HG03520 (cell line): Measurements from ENCODE around the gene CD4.

Experiments
- ATAC-seq: cut with Tn5 transposase; IDR thresholded peaks from one replicate; pipeline ENCODE4 v1.9.1; 2021; ENCODE audit warnings: mild to moderate bottlenecking, moderate library complexity; ENCODE audit not compliant: unreplicated experiment

CD4 gene

DNA sequence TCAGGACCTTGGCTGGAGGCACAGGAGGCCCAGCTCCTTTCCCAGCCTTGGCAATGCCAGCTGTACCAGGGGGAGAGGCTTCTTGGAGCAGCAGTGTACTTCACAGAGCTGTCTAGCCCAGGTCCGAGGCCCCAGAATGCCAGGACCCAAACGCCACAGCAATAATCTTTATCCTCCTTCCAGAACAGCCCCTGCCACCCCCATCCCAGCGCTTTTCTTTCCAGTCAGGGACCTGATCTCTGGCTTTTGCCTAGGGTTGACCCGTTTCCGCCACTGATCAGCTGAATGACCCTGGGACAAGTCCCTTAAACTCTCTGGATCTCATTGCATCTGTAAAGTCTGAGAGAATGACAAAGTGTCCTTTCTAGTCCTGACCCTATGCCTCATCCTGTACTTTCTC, 11.9 kb upstream of the CD4 start:
- ATAC-seq: no peak

DNA sequence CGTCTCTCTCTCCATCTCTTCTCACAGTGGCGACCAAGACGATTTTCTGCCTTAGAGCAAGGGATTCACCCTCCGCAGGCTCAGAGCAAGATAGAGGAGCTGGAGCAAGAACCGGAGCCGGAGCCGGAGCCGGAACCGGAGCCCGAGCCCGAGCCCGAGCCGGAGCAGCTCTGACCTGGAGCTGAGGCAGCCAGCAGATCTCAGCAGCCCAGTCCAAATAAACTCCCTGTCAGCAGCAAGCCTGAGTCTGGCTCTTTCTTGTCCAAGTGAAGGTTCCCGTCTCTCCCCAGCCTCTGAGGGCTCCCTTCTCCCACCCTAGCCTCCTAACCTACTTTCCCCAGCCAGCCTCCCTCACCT, 11.1 kb upstream of the CD4 start:
- no peak for ATAC-seq

- ATAC-seq: peak; percentile 75
Measured at GRCh38 chr12:6778574-6779550, 10.5 kb upstream of the CD4 start.

GRCh38 chr12:6779708-6780432, 9.5 kb upstream of the CD4 start:
- no peak for ATAC-seq

- no peak for ATAC-seq
Measured at GRCh38 chr12:6780573-6780972, 8.8 kb upstream of the CD4 start.

DNA sequence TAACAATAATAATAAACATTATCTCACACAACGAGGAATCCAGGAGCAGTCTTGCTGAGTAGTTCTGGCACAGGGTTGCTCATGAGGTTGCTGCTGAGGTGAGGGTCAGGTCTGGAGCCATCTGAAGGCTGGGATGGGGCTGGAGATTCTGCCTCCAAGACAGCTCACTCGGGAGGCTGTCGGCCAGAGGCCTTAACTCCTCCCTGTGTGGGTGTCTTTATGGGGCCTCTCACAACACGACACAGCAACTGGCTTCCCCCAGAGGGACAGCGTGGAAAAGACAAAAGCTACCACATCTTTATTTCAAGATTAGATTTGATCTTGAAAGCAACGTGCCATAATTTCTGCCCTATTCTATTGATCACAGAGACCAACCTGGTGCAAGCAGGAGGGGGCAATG, 7.2 kb upstream of the CD4 start:
- no peak for ATAC-seq

DNA sequence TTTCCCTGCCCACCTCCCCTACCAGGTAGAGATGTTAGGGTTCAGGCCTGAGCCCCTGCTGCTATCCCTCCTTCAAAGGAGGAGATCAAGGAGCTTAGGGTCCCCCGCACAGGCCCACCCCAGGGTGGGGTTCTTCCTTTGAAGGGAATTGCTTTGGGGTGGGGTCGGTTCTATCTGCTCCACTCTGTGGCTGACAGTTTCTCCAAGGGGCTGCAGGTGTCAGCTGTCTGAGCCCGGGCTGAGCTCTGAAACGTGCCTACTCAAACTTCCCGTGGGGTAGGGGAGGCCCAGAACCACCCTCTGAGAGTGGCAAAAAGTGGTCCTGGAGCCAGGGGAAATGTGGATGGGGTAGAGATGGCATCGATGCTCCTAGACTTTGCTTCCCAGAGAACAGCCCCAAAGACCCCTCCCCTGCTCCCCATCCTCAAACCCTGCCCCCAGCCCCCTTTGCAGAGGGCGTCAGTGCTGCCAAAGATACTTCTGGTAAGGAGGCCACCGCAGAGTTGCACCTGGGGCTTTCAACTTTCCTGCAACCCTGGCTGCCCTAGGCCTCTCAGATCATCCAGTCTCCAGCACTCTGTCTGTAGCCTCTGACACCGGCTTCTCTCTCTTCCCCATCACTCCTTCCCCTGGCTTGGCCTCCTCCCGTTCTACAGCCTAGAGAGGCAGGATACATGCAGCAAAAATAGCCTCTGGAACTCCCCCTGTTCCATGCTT, 6.3 kb upstream of the CD4 start:
- no peak for ATAC-seq

DNA sequence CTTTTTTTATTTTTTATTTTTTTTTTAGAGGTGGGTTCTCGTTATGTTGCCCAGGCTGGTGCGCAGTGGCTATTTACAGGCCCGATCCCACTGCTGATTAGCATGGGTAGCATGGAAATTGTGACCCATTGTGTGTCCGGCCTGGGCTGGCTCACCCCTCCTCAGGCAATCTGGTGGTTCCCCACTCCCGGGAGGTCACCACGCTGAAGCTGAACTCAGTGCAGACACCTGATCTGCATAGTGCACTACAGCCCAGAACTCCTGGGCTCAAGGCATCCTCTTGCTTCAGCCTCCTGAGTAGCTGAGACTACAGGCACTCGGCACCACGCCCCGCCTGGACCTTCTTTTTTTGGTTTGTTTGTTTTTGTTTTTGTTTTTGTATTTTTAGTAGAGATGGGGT, 5.5 kb upstream of the CD4 start:
- no peak for ATAC-seq

DNA sequence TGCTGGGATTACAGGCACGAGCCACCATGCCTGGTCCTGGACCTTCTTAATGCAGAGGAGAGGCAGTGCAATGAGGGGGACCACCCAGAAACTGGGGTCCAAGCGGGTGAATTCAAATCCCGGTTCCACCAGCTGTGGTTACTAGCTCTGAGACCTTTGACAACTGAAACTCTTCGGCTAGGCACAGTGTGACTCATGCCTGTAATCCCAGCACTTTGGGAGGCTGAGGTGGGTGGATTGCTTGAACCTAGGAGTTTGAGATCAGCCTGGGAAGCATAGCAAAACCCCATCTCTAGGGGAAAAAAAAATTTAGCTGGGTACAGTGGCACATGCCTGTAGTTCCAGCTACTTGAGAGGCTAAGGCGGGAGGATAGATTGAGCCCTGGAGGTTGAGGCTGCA, 5.0 kb upstream of the CD4 start:
- no peak for ATAC-seq

- no peak for ATAC-seq
Measured at GRCh38 chr12:6784761-6785160, 4.6 kb upstream of the CD4 start.

GRCh38 chr12:6786416-6787094, 2.8 kb upstream of the CD4 start:
- ATAC-seq: no peak

DNA sequence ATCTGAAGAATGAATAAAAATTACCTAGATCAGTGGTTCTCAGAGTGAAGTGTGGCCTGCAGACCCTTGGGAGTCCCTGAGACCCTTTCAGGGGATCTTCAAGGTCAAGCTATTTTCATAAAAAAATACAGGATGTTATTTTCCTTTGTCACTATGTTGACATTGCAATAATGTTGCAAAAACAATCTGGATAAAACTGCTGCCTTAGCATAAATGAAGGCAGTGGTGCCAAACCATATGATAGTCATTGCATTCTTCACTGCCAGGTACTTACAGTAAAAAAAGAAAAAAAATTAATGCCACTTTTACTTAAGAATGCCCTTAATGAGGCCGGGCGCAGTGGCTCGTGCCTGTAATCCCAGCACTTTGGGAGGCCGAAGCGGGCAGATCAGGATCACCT, 2.0 kb upstream of the CD4 start:
- ATAC-seq: no peak

- ATAC-seq: no peak
Measured at GRCh38 chr12:6790496-6791150, 1.3 kb downstream of the CD4 start.

DNA sequence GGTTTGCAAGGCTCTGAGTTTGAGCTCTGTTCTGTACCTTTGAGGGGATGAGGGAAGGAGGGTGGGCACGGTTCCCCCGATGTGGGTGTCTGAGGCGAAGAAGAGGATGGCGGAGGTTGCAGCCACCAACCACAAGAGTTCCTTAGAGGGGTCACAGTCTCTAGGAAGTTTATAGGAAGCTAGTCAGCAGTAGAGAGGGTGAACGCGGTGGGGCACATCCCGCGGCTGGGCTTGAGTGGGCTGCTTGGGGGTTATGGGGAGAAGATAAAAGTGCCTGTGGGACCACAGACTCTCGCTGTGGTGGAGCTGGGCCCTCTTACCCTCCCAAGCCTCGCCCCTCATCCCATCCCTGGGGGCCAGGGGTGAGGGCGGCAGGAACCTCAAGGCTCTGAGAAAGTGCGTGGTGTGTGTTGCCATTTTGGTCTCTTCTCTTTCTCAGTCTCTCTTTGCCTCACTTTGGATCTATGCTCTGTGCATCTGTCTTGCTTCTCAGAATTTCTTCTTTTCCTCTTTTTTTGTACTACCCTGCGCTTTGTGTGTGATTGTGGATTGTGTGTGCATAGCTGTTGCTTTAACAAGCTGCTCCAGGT, 2.7 kb downstream of the CD4 start:
- ATAC-seq: no peak

DNA sequence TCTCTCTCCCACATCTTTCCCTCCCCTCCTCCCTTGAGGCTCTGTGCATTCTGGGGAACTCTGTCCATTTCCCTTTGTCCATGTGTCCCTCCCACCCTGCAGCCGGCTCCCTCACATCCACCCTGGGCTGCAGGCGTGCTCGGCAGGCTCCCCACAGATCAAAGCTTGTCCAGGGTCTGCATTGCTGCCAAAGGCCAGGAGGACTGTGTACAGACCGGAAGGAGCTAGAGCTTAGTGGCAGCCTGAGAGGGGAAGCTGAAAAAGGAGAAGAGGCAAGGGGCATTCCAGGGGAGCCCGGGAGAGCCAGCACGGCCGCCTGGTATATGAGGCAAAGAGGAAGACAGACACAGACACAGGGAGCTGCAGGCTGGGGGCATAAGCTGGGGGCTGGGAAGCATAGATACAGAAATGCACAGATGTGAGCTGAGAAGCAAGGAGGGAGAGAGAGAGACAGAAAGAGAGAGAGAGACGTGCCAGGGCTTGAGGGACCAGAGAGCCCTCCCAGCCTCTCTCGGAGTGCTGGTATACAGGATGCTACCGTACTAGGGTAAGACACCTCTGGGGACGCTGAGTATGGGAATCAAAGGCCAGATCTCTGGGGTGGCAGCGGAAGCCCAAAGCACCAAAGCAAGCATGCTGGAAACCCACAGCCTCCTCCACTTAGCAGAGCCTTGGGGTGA, 3.3 kb downstream of the CD4 start:
- ATAC-seq: no peak

GRCh38 chr12:6795088-6795487, 5.8 kb downstream of the CD4 start:
- no peak for ATAC-seq

DNA sequence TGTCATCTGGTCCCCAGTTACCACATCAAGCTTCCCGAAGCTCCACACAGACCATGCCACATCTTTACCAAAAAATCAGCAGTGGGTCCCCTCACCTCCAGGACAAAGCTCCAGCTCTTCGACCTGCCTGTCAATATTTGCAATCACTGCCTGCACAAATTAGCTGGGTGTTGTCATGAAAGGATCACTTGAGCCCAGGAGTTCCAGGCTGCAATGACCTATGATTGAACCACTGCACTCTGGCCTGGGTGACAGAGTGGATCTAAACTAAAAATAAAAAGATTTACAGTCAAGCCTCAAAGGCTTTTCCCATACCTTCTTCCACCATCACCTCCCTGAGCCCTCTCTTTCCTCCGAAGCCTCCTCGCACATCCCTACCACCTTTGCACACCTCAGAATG, 7.2 kb downstream of the CD4 start:
- no peak for ATAC-seq

DNA sequence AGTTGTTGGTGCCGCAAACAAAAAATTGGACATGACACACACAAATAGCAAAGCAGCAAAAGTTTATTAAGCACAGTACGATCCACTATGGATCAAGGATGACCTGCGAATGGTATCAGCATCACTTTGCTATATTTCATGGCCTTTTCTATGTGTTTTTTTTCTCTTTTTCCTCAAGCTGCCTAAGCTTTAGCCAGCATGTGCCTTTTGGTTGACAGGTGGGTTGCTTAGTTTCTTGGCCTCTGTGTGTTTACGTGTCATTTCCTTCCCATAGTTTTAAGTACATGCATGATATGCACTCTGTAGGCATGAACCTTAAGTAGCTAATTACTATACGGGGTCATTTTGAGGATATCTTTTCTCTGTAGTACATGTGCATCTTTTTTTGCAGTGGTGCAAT, 9.8 kb downstream of the CD4 start:
- ATAC-seq: no peak

- ATAC-seq: no peak
Measured at GRCh38 chr12:6807170-6807569, 17.8 kb downstream of the CD4 start.

- ATAC-seq: no peak
Measured at GRCh38 chr12:6809056-6809455, 19.7 kb downstream of the CD4 start.
